Right atrium auricular region (tissue), 2 donors: ENCODE measurements around the gene LYL1. TPM values are rescaled to one million over a fixed set of nuclear protein-coding genes. Genes with fewer than 3 reads are reported as not detected.

Experiments used
- DNase-seq: peaks from one replicate; pipeline ENCODE4 v3.0.0-alpha.2; 2019; ENCODE audit warnings: low spot score
- H3K27ac ChIP-seq, 2 donors: fragments of 200-600 bp; sonication (generic); 1 replicate in 1 of 2; 2 replicates in 1 of 2; pipeline ENCODE4 v1.5.1; 2016 to 2019
- H3K27me3 ChIP-seq, 2 donors: fragments of 200-600 bp; sonication (generic); one replicate each; pipeline versions ENCODE4 v1.5.1 to v1.6.0; 2017 to 2019
- H3K36me3 ChIP-seq: fragments of 200-600 bp; sonication (generic); one replicate; pipeline ENCODE4 v1.5.1; 2016
- H3K4me1 ChIP-seq, 2 donors: fragments of 200-600 bp; sonication (generic); one replicate each; pipeline versions ENCODE4 v1.5.1 to v1.6.0; 2017 to 2019
- H3K4me3 ChIP-seq, 2 donors: fragments of 200-600 bp; sonication (generic); 1 replicate in 1 of 2; 2 replicates in 1 of 2; pipeline ENCODE4 v1.5.1; 2017 to 2019; ENCODE audit warnings: mild to moderate bottlenecking in 1 of 2, moderate library complexity in 1 of 2
- H3K9me3 ChIP-seq, 2 donors: fragments of 200-600 bp; sonication (generic); one replicate each; pipeline ENCODE4 v1.5.1; 2019
- total RNA-seq, 2 donors: library from RNA; depleted of rRNA; stranded (reverse); fragments of >200 nt; gene quantifications; one replicate each; pipeline ENCODE4 v1.1.0, GENCODE V29; 2016
- TF ChIP-seq, protein P1 (sequence below), 2 donors: fragments of 200-600 bp; sonication (generic); IDR thresholded peaks; one replicate each; pipeline ENCODE4 v1.5.1; 2019; ENCODE audit warnings: antibody characterized with exemption in 2 of 2

Gene LYL1
- total RNA-seq, 2 donors from 2014 or later = 10.2 to 15.3 TPM

DNA sequence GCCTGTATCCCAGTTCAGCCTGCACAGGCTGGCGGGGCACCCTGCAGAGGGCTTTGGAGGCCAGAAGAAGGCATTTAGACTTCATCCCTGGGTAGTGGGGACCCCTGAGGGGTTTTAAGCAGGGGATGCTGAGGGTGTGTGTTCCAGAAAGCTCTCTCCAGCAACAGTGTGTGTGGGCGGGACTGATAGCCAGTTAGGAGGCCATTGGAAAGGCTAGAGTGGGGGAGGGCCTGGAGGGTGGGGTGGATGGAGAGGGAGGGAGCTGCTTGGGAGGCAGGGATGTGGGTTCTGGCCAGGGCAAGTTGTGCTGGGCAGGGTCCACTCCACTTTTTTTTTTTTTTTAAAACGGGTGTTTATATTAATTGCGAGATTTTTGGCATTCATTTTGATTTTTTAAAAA is 28.3 kb downstream of the LYL1 start:
- TF ChIP-seq, protein P1, sequence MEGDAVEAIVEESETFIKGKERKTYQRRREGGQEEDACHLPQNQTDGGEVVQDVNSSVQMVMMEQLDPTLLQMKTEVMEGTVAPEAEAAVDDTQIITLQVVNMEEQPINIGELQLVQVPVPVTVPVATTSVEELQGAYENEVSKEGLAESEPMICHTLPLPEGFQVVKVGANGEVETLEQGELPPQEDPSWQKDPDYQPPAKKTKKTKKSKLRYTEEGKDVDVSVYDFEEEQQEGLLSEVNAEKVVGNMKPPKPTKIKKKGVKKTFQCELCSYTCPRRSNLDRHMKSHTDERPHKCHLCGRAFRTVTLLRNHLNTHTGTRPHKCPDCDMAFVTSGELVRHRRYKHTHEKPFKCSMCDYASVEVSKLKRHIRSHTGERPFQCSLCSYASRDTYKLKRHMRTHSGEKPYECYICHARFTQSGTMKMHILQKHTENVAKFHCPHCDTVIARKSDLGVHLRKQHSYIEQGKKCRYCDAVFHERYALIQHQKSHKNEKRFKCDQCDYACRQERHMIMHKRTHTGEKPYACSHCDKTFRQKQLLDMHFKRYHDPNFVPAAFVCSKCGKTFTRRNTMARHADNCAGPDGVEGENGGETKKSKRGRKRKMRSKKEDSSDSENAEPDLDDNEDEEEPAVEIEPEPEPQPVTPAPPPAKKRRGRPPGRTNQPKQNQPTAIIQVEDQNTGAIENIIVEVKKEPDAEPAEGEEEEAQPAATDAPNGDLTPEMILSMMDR (IDR thresholded peaks at IDR 0.05) = no peak
- H3K27me3 ChIP-seq = no peaks in the 10 kb centered on the region
- DNase-seq = no peak
- peak overlapping the region; percentile 6 to 17 for H3K27ac ChIP-seq
- H3K36me3 ChIP-seq = peaks cover 21% of the 10 kb centered on the region
- H3K4me3 ChIP-seq = no peak overlapping the region
- H3K9me3 ChIP-seq = no peaks in the 10 kb centered on the region
- H3K4me1 ChIP-seq = peaks cover 0 to 80% of the 10 kb centered on the region in 2 donors

DNA sequence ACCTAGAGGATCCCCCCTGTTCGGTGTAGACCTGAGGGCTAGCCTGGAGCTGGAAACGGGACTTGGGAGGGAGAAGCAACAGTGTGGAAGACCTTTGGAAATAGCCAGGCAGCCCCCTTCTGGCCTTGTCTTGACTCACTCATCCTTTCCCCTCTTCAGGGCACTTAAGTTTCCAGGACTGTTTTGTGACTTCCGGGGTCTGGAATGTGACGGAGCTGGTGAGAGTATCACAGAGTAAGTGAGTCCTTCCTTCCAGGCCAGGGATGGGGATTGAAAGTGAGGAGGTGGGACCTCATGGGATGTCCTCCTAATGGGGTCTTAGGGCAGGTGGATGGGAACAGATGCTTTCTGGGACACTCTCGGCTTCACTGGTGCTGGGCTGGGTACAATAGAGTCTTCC is 29.4 kb downstream of the LYL1 start:
- Histone ChIP-seq H3K27ac (peak overlapping the region; percentile 3 to 17), H3K27me3 (no peaks in the 10 kb centered on the region), H3K9me3 (no peaks in the 10 kb centered on the region), H3K4me3 (no peak overlapping the region), H3K36me3 (peaks cover 21% of the 10 kb centered on the region), H3K4me1 (peaks cover 0 to 80% of the 10 kb centered on the region in 2 donors)
- DNase-seq = no peak
- TF ChIP-seq, protein P1 (IDR thresholded peaks at IDR 0.05) = no peak

GRCh38 chr19:13072188-13072908 is 30.3 kb downstream of the LYL1 start:
- Histone ChIP-seq H3K9me3 (no peaks in the 10 kb centered on the region), H3K36me3 (peaks cover 21% of the 10 kb centered on the region), H3K27ac (peak overlapping the region; percentile 17 to 43), H3K4me1 (peaks cover 0 to 80% of the 10 kb centered on the region in 2 donors), H3K4me3 (no peak overlapping the region), H3K27me3 (no peaks in the 10 kb centered on the region)
- no peak for DNase-seq
- TF ChIP-seq, protein P1 (IDR thresholded peaks at IDR 0.05) = no peak

DNA sequence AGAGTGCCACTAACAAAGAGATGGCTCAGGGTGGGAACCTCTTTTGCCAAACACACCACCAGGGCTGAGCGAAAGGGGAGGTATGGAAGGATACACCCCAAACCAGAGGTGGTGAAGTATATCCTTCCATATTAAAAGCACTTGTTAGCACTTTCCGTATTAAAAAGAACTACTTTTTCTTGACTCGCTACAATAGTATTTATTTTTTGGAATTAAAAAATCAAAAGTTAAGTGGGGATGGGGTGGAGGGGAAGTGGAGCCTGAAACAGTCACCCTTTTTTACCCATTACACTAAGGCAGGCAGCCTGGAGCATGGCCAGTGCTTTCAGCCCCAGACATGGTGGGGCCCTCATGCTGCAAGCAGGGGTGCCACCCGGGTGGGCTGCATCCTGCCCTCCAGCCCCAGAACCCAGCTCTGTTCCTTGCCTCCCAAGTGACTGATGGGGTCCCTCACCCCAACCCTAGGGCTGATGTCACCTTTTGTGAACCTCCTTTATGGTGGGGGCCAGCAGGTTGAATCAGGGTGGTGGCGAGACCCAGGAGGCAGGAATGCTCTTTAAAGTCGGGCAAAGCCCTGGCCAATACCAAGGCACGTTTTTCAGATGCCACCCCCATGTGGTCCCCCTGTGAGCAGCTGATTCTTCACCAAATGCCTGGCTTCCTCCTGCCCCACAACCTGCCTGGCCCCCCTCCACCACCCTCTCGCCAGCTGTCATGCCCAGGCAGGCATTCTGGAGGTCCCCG is 31.0 kb downstream of the LYL1 start:
- Histone ChIP-seq H3K4me3 (no peak overlapping the region), H3K4me1 (peaks cover 0 to 80% of the 10 kb centered on the region in 2 donors), H3K27me3 (no peaks in the 10 kb centered on the region), H3K27ac (peak overlapping the region; percentile 43 to 91), H3K9me3 (no peaks in the 10 kb centered on the region), H3K36me3 (peaks cover 21% of the 10 kb centered on the region)
- no peak for DNase-seq
- TF ChIP-seq, protein P1 (IDR thresholded peaks at IDR 0.05) = no peak

DNA sequence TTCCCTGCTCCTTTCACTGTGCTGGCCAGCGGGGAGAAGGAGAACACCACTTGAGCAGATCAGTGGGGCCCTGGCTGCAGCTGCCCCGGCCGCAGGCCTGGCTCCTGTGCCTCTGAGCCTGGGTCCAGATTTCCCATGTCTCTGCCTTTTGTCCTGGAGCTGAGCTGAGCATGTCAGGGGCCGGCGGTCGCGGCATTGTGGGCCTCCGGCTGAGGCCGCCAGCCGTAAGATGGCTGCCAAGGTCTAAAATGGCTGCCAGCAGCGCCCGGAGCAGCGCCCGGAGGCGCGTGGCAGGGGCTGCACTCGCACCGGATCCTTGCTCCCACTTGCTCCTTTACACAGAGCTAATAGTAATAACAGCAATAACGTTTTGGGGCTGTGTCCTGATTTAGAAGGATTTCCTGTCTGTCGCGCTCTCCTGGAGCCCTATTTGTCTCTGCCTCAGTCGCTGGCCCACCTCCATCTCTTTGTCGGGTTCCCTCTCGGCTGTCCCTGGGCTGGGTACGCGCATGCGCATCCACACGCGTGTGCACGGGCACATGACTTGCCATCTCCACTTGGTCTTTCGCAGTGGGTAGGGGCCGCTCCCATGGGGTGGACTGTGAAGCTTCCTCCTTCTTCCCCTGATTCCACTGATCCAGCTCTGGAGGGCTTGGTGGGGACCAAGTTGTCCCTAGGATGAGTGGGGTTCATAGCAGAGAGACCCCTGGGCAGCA is 32.1 kb downstream of the LYL1 start:
- Histone ChIP-seq H3K36me3 (peaks cover 16% of the 10 kb centered on the region), H3K9me3 (no peaks in the 10 kb centered on the region), H3K4me1 (peaks cover 0 to 80% of the 10 kb centered on the region in 2 donors), H3K4me3 (no peak overlapping the region), H3K27ac (peak overlapping the region; percentile 91), H3K27me3 (no peaks in the 10 kb centered on the region)
- no peak for DNase-seq
- TF ChIP-seq, protein P1 (IDR thresholded peaks at IDR 0.05) = no peak
